NCI-H510A (cell line): Measurements from ENCODE around the gene KPTN.
"Not testable (repeated sequence)": the region's sequence is repeated elsewhere in the genome, so short reads cannot be mapped to it uniquely, and the experiment has no call there.

Experiments
- DNase-seq: peaks from one replicate; lab custom pipeline; 2025; lab: John Stamatoyannopoulos, UW

Gene KPTN

DNA sequence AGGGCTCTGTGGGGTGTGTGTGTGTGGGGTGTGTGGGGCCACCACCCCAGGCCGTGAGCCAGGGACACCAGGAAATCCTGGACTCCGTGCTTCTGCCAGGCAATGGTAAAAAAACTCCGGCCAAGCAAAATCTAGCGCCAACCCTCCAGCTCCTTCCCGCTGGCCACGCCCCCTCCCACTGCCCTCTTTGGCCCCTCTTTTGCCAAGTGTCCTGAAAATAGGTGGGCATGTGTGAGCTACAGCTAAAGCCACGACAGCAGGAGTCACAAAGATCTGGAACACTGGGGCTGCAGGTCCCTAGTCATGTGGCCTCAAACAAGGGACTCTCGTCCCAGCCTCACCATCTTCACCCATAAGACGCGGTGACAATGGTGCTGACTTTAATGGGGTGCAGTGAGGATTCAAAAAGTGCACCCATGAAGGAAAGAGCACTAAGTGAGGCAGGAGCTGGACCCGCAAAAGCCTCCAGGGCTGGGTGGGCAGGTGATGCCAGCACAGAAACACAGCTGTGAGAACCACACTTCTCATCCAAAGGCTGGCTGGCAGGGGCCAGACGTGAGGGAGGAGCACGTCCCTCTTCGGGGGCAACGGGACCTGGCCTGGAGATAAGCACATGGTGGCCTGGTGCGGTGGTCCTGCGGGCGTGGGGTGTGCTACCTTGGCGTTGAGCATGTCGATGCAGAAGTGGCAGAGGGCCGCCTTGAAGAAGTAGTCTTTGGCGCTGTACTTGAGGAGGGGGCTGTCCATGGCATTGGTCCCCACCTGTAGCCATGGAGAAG lies 7.5 kb upstream of the KPTN start:
- DNase-seq, result no peak

DNA sequence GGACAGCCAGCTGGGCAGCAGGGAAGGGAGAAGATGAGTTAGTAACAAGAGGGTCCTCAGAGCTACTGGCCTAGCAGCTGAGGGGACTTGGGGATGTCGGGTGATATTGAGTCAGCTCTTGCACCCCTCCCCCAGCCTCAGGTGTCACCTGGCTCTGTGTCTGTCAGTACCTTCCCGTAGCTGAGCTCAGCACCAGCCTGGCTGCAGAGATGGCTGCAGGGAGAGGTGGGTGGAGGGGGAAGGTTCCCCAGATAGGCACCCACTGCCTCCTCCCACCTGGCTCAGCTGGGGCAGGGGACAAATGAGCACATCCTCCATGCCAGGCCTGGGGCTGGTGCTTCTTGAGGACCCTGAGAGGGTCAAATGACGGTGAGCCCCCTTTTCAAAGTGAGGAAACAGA lies 6.8 kb upstream of the KPTN start:
- no peak for DNase-seq

- DNase-seq, result no peak
These were observed 6.0 kb upstream of the KPTN start for GRCh38 chr19:47490031-47490430.

GRCh38 chr19:47489072-47489914 lies 5.3 kb upstream of the KPTN start:
- DNase-seq, result no peak

- no peak for DNase-seq
These were observed 3.8 kb upstream of the KPTN start for GRCh38 chr19:47487551-47488515.

GRCh38 chr19:47486900-47487299 lies 2.9 kb upstream of the KPTN start:
- no peak for DNase-seq

DNA sequence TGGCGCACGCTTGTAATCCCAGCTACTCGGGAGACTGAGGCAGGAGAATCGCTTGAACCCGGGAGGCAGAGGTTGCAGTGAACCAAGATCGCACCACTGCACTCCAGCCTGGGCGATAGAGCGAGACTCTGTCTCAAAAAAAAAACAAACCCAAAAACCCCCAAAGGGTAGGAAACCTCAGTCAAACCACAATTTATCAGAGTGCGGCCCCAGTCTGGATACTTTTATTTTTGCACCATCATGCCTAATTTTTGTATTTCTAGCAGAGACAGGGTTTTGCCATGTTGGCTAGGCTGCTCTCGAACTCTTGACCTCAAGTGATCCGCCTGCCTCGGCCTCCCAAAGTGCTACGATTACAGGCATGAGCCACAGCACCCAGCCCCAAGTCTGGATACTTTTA lies 2.2 kb upstream of the KPTN start:
- not testable (repeated sequence) for DNase-seq

DNA sequence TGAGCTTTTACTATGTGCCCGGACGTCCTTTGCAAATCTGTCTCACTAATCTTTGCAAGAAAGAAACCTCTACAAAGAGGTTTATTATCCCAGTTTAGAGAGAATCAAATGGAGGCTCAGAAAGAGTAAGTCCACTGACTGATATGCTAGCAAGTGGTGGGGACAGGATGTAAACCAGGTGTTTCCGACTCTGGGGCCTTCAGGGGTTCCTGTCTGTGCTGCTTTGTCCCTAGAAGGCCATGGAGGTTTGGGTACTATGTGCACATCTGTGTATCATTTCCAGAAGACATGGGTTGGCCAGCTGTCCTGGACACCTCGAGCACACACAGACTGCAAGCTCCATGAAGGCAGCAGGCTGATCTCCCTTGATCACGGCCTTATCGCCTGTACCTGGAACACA lies 1.2 kb upstream of the KPTN start:
- DNase-seq, result no peak

DNA sequence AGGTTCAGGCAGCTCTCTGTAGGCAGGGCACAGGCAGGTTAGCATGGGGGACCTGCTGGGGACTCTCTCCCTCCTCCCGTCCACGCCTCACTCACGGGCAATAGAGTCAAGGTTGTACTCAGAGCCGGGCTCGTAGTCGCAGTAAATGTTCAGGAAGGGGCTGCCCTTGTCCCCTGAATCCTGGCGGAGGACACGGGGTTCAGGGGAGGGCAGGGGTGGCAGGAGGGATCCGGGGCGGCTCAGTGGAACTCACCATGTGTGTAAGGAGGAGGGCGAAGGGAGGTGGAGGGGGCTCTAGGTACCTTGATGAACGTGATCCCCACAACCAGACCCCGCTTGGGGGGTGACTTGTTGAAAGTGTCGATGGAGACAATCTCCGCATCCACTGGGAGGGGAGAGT lies 819 bp downstream of the KPTN start:
- DNase-seq, result no peak

DNA sequence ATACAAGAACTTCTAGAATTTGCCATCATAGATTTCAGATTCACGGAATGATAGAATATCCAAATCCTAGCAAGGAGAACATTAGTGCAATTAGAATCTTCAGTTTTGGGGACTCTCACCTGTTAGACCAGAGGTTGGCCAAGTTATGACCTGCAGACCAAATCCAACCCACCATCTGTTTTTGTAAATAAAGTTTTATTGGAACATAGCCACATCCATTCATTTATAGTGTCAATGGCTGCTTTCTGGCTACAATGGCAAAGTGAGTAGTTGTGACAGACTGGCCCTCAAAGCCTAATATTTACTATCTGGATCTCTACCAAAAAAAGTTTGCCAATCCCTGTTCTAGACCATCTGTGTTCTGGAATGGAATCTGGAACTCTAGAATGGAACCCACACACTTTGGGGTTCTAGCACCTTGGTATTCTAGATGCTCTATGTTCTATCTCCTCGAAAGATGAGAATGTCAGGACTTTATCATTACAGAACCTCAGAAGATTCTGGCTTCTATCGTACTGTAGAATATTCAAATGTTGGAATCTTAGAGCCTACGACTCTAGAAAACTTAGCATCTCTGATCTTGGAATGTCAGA lies 2.5 kb downstream of the KPTN start:
- no peak for DNase-seq

DNA sequence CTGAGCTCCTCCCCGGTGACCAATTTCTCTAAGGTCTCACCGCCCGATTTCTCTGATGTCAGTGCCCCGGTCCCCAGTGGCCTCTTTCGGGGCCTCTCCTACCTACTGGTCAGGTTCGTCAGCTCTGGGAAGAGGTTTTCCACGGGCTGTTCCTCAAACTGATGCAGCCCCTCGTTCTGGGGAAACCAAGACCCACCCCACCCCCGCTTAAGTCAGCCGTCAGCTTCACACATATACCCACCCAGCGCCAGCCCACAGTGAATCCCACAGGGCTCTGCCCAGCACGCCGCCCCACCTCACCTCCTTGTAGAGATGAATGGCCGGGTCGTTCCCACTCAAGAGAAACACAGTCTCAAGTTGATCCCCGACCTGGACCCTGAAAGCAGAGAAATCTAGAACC lies 3.4 kb downstream of the KPTN start:
- DNase-seq, result no peak

GRCh38 chr19:47479701-47480503 lies 4.1 kb downstream of the KPTN start:
- DNase-seq, result no peak

- DNase-seq, result no peak
These were observed 7.5 kb downstream of the KPTN start for GRCh38 chr19:47476438-47476972.

DNA sequence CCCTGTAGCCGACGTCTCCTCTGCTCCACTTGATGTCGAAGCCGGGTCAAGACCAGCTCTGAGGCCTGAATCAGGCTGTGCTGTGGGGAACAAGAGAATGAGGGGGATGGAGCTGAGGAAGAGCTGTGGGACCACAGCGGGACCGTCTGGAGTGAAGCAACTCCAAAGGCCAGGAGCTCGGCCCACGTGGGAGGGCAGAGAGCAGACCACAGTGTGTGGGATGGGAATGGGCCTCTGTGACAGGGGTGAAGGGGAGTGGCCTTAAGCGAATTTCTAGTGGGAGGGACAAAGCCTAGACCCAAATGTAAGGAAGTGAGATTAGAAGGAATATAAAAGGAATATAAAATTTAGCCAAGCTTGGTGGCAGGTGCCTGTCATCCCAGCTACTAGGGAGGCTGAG lies 8.6 kb downstream of the KPTN start:
- DNase-seq, result no peak

- no peak for DNase-seq
These were observed 10.7 kb downstream of the KPTN start for GRCh38 chr19:47473336-47473735.

DNA sequence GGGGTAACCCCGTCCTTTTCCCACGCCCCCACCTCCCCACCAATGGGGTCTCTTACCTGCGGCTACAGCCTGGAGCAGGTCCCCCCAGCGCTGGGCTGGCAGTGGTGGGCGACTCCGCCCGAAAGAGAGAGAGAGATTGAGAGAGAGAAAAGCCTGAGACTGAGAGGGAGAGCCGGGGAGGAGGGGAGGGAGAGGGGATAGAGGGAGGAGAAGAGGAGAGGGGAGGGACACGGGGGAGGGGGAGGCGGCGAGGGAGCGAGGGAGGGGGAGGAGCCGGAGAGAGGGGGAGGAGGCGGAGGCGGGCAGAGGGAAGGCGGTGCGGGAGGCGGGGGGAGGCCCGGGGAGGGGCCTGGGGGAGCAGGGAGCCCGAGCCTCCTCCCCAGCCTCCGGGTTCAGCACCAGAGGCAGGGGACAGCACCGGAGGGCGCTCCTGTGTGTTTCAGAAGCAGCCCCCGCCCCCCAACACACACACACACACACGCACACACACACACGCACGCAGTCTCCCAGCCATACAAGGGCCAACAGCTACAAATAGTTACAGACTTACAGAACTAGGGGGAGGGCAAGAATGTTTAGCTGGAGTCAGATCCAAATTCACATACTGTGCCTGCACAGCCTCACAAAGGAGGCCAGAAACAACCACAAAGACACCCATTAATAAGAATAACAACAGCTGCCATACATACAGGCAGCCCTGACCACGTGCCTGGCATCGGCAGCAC lies 12.1 kb downstream of the KPTN start, which contains the start of gene SLC8A2:
SLC8A2 (minus strand) TSS at position 161 of the 725 bp plus-strand sequence. CDS start 5,490 bp downstream, outside the sequence.
- DNase-seq, result peak; percentile 63

DNA sequence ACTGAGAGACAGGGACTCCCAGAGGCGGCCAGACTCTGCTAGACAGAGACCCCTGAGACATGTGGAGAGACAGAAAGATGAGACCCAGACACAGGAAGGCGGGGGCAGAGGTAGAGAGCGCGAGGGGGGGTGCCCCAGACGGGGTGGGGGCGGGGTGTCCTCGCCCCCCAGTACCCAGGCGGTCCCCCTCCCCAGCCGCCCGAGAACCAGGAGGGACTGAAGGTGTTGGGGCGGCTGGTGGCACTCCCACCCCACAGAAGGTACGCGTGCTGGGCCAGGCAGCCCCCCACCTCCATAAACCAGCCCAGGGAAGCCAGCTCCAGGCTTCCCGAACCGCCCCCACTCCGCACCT lies 12.7 kb downstream of the KPTN start:
- DNase-seq, result no peak

DNA sequence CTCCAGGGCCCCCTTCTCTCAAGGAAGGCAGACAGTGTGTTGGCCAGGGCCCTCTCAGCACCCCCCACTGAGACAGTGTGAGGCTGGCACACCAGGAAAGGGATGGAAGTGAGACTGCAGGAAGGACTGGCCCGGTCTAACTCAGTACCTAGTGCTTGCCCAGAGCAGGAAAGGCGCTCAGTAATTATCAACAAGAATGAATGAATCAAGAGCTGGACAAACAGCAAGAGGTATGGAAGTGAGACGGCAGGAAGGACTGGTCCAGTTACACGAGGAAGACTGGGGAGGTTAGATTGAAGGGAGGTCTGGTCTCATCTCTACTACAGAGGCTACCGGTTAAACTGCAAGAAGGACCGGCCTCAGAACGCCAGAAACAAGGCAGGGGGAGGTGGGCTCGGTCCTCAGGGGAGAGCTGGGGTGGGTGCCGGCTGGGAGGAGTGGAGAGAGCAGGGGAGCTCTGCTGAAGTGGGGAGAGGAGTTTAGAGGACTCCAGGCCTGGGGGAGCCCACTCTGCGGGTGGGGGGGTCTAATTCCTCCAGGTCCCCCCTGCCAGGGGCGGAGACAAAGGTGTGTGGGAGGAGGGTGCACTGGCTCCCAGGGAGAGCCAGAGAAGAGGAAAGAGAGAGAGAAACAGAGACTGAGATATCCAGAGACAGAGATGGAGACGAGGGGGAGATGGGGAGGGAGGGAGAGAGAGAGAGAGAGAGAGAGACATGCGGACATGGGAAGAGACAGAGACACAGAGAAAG lies 13.4 kb downstream of the KPTN start:
- DNase-seq, result no peak

DNA sequence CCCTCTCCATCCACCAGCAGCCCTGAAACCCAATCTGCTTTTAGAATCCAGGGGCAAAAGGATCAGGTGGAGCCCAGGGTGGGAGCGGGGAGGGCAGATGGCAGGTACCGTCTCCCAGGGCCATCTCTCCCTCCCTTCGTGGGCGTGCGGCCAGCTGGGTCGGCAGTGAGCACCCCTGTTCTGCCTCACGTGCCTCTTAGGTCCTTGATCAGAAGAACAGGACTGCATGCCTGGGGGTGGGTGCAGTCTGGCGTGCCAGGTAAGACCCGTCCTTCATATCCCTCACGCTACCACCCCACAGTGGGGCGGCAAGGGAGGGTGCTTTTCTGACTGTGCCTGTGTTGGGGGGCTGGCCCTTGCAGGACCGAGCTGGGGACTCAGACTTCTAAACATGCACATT lies 14.3 kb downstream of the KPTN start:
- no peak for DNase-seq
